GM18505 (cell line): Measurements from ENCODE around the gene TUBB4A.
"Not testable (repeated sequence)": the region's sequence is repeated elsewhere in the genome, so short reads cannot be mapped to it uniquely, and the experiment has no call there.

Experiments used
- ATAC-seq: cut with Tn5 transposase; IDR thresholded peaks from one replicate; pipeline ENCODE4 v1.9.1; 2021; ENCODE audit not compliant: unreplicated experiment
- POLR2A ChIP-seq: IDR thresholded peaks from 4 replicates; pipeline ENCODE4 v1.6.1; 2011; ENCODE audit warnings: borderline replicate concordance; ENCODE audit not compliant: insufficient read depth, insufficient read length; ENCODE audit errors: extremely low read depth

TUBB4A gene

DNA sequence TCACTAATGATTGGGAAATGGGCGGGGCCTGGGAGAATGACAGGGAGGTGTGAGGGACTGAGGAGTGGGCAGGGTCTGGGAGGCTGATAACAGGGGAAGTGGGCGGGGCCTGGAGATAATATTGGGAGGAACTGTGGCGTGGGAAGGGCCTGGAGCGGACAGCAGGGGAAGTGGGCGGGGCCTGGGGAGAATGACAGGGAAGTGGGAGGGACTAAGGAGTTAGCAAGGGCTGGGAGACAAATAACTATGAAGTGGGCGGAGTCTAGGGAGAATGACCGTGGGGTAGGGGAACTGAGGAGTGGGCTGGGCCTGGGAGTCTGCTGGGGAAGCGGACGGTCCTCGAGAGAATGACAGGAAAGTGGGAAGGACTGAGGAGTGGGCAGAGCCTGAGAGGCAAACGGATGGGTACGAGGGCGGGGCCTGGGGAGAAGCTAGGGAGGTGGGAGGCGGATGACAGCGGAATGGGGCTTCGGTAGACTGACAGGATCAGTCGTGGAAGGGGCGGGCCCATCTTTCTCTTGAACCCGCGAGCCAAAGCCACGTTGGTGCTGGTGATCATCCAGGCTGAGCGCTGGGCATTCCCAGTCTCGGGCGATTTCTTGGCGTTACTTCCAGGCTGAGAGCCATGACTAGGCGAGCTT is 14.0 kb upstream of the TUBB4A start:
- peak; percentile 31 for ATAC-seq
- peak; percentile 62 for TF ChIP-seq POLR2A

DNA sequence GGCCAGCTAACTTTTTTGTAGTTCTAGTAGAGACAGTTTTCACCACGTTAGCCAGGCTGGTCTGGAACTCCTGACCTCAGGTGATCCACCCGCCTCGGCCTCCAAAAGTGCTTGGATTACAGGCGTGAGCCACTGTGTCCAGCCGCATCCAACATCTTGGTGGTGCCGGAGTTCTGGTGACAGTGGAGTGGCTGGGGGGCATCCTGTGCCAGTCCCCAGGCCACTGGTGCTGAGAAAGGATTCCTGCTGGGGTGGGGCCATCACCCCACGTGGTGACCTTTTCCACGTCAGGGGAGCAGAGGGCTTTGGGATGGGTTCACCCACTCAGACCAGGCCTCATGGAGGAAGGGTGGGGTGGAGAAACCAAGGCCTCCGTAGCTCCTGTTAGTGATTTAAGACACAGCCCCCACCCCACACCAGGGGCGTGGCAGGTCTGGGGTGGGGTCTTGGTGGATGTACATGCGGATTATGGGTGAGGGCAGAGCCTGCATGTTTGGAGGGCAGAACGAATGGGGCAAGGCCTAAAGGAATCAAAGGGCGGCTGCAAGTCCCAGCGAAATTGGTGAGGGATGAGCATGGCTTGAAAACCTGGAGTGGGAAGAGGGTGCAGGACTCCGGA is 12.9 kb upstream of the TUBB4A start:
- no peak for TF ChIP-seq POLR2A
- ATAC-seq = no peak

DNA sequence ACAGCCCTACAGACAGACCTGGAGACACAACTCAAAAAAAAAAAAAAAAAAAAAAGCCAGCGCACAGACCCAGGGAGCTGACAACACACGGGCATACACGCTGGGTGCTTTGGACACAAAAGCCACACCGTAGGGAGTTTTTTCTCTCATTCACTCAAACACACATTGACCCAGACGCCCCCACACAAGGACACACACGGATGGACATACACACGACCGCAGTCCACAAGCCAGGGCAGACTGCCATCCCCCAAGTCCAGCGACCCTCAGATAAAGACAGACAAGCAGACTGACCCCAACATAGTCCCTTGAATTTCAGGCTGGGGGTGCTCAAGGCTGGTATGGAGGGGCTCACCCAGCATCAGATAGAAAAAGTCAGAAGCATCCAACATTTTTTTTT is 12.0 kb upstream of the TUBB4A start:
- TF ChIP-seq POLR2A = no peak
- no peak for ATAC-seq

DNA sequence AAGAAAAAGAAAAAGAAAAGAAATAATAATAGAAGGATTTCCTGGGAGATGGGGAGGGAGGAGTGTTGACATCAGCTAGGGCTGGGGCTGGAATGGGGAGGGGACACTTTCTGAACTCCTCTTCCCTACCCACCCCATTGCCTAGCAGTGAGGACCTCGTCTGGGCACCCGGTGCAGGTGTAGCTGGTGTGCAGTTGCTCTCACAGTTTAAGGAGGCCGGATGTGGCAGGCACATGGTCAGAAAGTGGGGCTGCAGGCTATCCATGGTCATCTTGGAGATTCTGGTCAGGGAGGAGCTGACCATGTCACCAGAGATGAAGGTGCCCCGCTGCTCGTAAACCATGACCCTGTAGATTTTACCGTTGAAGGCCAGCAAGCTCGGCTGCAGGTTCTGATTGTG is 8.5 kb upstream of the TUBB4A start:
- no peak for ATAC-seq
- no peak for TF ChIP-seq POLR2A

DNA sequence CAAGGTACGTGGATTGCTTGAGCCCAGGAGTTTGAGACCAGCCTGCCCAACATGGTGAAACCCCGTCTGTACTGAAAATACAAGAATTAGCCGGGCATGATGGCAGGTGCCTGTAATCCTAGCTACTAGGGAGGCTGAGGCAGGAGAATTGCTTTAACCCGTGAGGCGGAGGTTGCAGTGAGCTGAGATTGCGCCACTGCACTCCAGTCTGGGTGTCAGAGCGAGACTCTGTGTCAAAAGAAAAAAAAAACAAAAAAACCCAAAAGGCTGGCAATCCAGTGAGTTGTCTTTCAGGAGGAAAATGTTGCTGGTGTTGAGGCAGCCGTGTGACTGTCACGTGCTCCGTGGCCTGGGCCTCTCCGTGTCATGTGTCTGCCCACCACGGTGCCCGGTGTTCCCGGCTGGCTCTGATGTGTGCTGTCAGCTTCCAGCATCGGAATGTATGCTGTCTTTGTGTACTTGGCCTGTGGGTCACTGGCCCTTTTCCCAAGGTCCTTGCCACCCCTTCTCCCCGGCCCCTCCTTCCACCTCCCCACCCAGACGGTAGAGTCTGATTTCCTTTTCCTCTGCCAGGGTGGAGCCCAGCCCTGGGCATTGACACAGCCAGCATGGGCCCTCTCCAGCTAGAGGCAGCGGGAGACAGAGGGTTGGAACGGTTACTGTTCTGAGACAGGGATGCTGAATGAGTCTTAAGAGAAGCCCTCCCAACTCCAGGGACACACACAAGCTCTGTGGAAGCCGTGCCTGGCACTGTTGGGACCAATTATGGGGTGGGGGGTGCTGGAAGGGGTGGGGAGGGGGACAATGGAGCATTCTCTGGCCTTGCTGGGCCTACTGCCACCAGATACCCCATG is 7.2 kb upstream of the TUBB4A start:
- TF ChIP-seq POLR2A = no peak
- no peak for ATAC-seq

DNA sequence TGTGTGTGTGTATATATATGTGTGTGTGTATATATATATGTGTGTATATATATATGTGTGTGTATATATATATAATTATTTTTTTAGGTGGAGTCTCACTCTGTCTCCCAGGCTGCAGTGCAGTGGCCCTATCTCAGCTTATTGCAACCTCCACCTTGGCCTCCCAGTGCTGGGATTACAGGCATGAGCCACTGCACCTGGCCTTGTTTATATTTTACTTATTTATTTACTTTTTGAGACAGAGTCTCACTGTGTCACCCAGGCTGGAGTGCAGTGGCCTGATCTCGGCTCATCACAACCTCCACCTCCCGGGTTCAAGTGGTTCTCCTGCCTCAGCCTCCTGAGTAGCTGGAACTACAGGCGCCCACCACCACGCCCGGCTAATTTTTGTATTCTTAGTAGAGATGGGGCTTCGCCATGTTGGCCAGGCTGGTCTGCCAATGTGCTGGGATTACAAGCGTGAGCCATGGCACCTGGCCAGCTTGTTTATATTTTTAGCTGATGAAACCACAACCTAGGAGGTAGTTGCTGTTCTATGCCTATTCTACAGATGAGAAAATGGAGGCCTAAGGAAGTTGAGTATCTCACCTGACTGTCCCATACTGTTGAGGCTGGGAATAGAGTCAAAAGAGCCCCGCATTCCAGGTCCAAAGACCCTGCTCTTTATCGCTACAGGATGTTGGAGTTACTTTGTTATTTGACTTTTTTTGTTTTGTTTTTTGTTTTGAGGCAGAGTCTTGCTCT is 6.1 kb upstream of the TUBB4A start:
- not testable (repeated sequence) for ATAC-seq

DNA sequence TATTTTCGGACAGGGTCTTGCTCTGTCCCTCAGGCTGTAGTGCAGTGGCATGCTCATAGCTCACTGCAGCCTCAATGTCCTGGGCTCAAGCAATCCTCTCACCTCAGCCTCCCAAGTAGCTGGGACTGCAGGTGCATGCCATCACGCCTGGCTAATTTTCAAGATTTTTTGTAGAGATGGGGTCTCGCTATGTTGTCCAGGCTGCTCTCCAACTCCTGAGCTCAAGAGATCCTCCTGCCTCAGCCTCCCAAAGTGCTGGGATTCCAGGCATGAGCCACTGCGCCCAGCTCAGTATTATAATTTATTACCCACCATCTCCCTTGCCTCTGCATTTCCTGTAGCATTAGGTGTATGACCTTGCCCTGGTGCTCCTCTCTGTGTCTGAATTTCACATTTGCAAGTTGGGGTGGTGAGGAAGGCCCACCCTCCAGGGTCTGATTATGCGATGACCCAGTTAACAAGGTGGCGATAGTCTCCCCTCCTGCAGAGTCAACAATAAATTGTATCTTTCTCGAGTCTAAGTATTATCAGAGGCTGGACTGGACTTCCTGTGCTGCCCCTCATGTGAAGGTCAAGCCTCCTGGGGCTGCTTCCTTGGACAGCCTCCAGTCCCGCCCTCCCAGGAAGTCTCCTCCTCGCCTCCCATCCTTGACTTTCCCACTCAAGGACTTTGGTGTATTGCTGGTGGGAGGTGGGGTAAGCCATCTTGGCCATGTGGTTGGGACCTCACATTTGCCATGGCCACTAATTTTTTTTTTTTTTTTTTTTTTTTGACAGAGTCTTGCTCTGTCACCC is 1.5 kb upstream of the TUBB4A start:
- TF ChIP-seq POLR2A = no peak
- ATAC-seq = no peak

DNA sequence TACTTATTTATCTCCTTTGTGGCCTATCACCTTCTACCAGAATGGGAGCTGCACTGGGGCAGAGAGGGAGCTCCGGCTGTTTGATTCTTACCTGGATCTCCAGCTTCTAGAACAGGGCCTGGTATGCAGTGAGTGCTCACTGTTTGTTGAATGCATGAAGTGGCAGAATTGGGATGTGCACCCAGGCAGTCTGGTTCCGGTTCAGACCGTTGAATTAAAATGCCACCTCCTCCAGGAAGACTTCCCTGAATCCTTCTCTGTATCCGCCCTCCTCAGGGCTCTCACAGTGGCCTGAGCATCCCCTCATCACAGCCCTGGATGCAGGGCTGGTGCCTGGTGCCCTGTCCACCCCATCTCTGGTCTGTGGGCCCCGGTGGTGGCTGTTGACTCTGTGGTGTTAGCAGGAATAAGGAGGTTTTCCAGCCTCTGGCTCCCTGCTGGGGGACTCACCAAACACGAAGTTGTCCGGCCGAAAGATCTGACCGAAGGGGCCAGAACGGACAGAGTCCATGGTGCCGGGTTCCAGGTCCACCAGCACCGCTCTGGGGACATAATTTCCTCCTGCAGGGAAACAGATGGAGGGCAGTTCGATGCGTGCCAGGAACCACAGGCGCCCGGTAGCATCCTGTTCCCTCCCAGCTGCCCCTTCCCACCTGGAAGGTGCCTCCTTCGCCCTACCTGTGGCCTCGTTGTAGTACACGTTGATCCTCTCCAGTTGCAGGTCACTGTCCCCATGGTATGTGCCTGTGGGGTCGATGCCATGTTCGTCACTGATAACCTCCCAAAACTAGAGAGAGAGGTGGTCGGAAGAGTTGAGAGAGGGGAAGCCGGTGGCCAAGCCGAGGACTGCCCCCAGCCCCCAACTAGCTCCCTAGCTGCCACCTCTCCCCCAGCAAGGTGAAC is 1.0 kb downstream of the TUBB4A start:
- TF ChIP-seq POLR2A = no peak
- no peak for ATAC-seq

DNA sequence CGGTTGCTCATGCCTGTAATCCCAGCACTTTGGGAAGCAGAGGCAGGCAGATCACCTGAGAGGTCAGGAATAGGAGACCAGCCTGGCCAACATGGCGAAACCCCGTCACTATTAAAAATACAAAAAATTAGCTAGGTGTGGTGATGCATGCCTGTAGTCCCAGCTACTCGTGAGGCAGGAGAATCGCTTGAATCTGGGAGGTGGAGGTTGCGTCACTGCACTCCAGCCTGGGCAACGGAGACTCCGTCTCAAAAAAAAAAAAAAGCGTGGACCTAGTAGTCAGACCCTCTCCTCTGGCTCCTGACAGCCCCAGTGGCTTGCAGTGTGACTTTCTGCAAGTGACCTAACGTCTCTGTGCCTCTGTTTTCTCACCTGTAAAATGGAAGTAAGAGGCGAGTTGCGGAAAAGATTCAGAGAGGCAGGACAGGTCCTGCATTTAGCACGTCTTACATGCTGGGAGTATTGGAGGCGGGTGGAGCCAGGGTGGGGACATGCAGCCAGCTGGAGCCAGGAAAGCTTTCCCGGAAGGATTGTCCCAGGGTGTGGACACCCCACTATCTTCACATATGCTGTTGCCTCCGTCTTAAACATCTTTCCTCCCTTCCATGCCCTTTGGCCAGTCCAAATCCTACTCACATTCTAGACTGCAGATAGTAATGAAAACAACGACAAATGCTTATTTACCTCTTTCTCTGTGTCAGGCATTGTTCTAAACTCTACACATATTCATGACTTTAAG is 2.9 kb downstream of the TUBB4A start:
- ATAC-seq = no peak
- TF ChIP-seq POLR2A = no peak

DNA sequence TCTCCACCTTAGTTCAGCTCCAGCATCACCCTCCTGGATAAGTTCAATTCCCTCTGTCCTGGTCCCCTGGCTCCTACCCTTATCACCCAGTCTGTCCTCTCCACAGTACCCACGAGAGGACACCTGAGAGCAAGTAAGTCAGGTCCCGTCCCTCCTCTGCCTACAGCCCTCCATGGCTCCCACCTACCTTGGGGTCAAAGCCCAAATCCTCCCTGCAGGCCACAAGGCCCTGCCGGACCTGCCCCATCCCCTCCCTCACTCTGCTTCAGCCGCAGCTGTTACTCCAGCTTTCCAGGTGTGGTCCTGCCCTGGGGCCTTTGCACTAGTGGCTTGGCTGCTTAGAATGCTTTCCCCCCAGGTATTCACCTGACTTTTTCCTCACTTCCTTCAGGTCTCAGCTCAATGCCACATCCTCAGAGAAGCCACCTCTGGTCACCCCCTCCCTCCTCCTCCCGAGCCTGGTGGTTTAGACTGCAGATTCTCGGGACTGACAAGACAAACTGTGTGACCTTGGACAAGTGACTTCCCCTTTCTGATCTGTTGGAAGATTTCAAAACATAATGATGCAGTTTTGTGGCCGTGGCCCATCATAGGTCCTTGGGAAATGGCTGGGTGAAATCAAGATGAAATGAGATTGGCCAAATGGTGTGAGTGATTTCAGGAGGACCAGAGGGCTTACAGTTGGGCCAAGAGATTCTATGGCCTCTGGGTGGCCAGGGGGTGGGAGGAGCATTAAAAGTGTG is 3.6 kb downstream of the TUBB4A start:
- ATAC-seq = no peak
- no peak for TF ChIP-seq POLR2A

DNA sequence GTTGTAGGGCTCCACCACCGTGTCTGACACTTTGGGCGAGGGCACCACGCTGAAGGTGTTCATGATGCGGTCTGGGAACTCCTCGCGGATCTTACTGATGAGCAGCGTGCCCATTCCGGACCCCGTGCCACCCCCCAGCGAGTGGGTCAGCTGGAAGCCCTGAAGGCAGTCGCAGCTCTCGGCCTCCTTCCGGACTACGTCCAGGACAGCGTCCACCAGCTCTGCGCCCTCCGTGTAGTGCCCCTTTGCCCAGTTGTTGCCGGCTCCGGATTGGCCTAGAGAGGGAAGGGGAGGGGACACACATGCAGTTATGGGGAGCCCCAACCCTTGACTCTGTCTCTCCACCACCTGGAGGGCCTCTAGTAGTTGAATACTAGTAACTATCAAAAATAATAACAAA is 6.2 kb downstream of the TUBB4A start:
- no peak for ATAC-seq

DNA sequence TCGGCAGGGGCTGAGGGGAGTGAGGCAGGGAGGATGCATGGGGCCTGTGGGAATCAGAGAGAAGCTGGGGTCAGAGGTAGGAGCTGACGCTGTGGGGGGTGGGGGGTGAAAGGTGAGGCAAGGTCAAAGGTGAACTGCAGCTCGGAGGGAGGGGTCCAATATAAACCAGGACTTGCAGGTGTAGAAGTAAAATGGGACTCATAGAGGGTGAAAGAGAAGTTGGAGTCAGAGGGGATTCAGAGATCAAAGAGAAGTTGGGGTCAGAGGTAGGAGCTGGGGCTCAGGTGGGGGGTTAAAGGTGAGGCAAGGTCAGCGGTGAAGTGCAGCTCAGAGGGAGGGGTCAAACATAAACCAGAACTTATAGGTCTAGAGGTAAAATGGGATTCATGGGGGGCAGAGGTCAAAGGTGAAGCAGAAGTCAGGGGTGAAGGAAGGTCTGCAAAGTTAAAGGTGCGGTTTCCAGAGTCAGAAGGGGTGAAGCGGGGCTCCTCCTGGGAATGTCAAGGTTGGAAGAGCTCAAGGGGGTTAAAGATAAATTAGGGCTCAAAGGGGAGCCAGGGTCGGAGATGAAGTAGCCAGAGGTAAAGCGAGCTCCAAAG is 7.6 kb downstream of the TUBB4A start:
- no peak for TF ChIP-seq POLR2A
- no peak for ATAC-seq

More for the DNA sequence above, 6.2 kb downstream of the TUBB4A start:
- no peak for TF ChIP-seq POLR2A
